Measurements from ENCODE around the gene ATE1. TPM values are rescaled to one million over a fixed set of nuclear protein-coding genes. Genes with fewer than 3 reads are reported as not detected.

Gene ATE1
- total and polyA plus RNA-seq, 10 of the 15 experiments (the other 5 are each of a cell fraction or from before 2014, with no cell fraction given), result 4.3 to 22.7 (median 15.9) TPM

- POLR2A ChIA-PET, result no interaction called here
- DNase-seq (ENCODE audit: low read depth, low spot score) (no peak), ATAC-seq (no peak), FAIRE-seq (no peak)
- no peak overlapping the region for H3K27ac ChIP-seq (ENCODE audit: control insufficient read depth, insufficient read depth)
- RAD21 ChIA-PET (ENCODE audit: unreplicated experiment), result no interaction called here
- 100% methylated on average over 1 of the region's 1 CpG for whole genome bisulfite sequencing (ENCODE audit: insufficient coverage, insufficient replicate concordance, low lambda C conversion rate, missing lambda C conversion rate)
- H3K4me2 ChIP-seq (ENCODE audit: control insufficient read depth, insufficient read depth), result no peak overlapping the region
- in situ Hi-C loops (cut with MboI), result no loop called here
- TF ChIP-seq ZNF384 (IDR thresholded peaks at IDR 0.05; ENCODE audit: borderline replicate concordance, low read depth, low read length), result no peak
- no peak for TF ChIP-seq CBX3 (IDR thresholded peaks at IDR 0.05; ENCODE audit: borderline replicate concordance, low read depth)
- TF ChIP-seq LARP7 (IDR thresholded peaks at IDR 0.05), result no peak
- no peak overlapping the region for H3K9ac ChIP-seq (ENCODE audit: control insufficient read depth, insufficient read depth, low read length)
- no peak overlapping the region for H2AFZ ChIP-seq (ENCODE audit: control insufficient read depth, low read depth, low read length)
- H3K4me1 ChIP-seq (ENCODE audit: control insufficient read depth, insufficient read depth, low read length), result no peaks in the 10 kb centered on the region
- no peaks in the 10 kb centered on the region for H3K9me3 ChIP-seq (replicated peaks; ENCODE audit: control insufficient read depth, insufficient read depth, low read length)
- intact Hi-C loops (cut with micrococcal nuclease; ENCODE audit: unreplicated experiment), result no loop called here
- no peaks in the 10 kb centered on the region for H4K20me1 ChIP-seq (ENCODE audit: control insufficient read depth, insufficient read depth)
- H3K4me3 ChIP-seq, result no peak overlapping the region
- no peaks in the 10 kb centered on the region for H3K27me3 ChIP-seq (replicated peaks in 1 of 2; ENCODE audit: control insufficient read depth in 2 of 2, insufficient read depth in 2 of 2, low read length in 1 of 2)
- SMC1A ChIA-PET (ENCODE audit: uncharacterized antibody, unreplicated experiment), result no interaction called here
- no peaks in the 10 kb centered on the region for H3K79me2 ChIP-seq (ENCODE audit: control insufficient read depth, insufficient read depth, low read length)
- H3K36me3 ChIP-seq (ENCODE audit: control insufficient read depth in 2 of 2, insufficient read depth in 2 of 2, low read length in 1 of 2), result 0 out of 4 replicates have a peak, but pooled peaks cover 1 to 2% of the 10 kb centered on the region in 2 experiments
- CTCF ChIA-PET, result no interaction called here
- no TSS peak for BruUV-seq (replicated peaks)
Observed at GRCh38 chr10:121870413-121870812, 57.4 kb downstream of the ATE1 start.

- no peak for ATAC-seq
- no peaks in the 10 kb centered on the region for H4K20me1 ChIP-seq (ENCODE audit: control insufficient read depth, insufficient read depth)
- ChIA-PET SMC1A (ENCODE audit: uncharacterized antibody, unreplicated experiment) (interaction anchor here (0.6 kb wide), 1 partner anchor 9 kb away, joined by 3 read pairs; no protein-coding TSS in a partner anchor), POLR2A (no interaction called here), CTCF (interaction anchor here (0.7 to 1.6 kb wide), 5 partner anchors 11 to 34 kb away, joined by 3 to 5 read pairs (median 3); no protein-coding TSS in a partner anchor), RAD21 (ENCODE audit: unreplicated experiment) (no interaction called here)
- H3K9me3 ChIP-seq (replicated peaks; ENCODE audit: control insufficient read depth, insufficient read depth, low read length), result no peaks in the 10 kb centered on the region; the same call in 2 of the 3 replicates
- intact Hi-C loops (cut with micrococcal nuclease; ENCODE audit: unreplicated experiment), result no loop called here
- TF ChIP-seq CHD2 (IDR thresholded peaks at IDR 0.05; ENCODE audit: borderline replicate concordance, low read depth, low read length) (no peak), HSF1 (IDR thresholded peaks at IDR 0.05; ENCODE audit: low read depth, low read length) (no peak), IKZF2 (IDR thresholded peaks at IDR 0.05) (no peak), GATAD2B (conservative IDR thresholded peaks at IDR 0.05; ENCODE audit: low read depth) (no peak), ETV6 (conservative IDR thresholded peaks at IDR 0.05 in 1 of 2, IDR thresholded peaks at IDR 0.05 in 1 of 2; ENCODE audit: borderline replicate concordance in 1 of 2, low read depth in 1 of 2) (no peak), YBX1 (IDR thresholded peaks at IDR 0.05) (no peak)
- TF ChIP-seq, protein P1, sequence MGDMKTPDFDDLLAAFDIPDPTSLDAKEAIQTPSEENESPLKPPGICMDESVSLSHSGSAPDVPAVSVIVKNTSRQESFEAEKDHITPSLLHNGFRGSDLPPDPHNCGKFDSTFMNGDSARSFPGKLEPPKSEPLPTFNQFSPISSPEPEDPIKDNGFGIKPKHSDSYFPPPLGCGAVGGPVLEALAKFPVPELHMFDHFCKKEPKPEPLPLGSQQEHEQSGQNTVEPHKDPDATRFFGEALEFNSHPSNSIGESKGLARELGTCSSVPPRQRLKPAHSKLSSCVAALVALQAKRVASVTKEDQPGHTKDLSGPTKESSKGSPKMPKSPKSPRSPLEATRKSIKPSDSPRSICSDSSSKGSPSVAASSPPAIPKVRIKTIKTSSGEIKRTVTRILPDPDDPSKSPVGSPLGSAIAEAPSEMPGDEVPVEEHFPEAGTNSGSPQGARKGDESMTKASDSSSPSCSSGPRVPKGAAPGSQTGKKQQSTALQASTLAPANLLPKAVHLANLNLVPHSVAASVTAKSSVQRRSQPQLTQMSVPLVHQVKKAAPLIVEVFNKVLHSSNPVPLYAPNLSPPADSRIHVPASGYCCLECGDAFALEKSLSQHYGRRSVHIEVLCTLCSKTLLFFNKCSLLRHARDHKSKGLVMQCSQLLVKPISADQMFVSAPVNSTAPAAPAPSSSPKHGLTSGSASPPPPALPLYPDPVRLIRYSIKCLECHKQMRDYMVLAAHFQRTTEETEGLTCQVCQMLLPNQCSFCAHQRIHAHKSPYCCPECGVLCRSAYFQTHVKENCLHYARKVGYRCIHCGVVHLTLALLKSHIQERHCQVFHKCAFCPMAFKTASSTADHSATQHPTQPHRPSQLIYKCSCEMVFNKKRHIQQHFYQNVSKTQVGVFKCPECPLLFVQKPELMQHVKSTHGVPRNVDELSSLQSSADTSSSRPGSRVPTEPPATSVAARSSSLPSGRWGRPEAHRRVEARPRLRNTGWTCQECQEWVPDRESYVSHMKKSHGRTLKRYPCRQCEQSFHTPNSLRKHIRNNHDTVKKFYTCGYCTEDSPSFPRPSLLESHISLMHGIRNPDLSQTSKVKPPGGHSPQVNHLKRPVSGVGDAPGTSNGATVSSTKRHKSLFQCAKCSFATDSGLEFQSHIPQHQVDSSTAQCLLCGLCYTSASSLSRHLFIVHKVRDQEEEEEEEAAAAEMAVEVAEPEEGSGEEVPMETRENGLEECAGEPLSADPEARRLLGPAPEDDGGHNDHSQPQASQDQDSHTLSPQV (IDR thresholded peaks at IDR 0.05), result no peak
- DNase-seq (ENCODE audit: low read depth, low spot score), result no peak
- no peaks in the 10 kb centered on the region for H3K79me2 ChIP-seq (ENCODE audit: control insufficient read depth, insufficient read depth, low read length)
- H3K27ac ChIP-seq (ENCODE audit: control insufficient read depth, insufficient read depth), result no peak overlapping the region
- H2AFZ ChIP-seq (ENCODE audit: control insufficient read depth, low read depth, low read length), result no peak overlapping the region
- H3K9ac ChIP-seq (ENCODE audit: control insufficient read depth, insufficient read depth, low read length), result no peak overlapping the region
- 85% methylated on average over 4 of the region's 4 CpGs for WGBS (ENCODE audit: insufficient coverage, insufficient replicate concordance, low lambda C conversion rate, missing lambda C conversion rate)
- H3K36me3 ChIP-seq (ENCODE audit: control insufficient read depth in 2 of 2, insufficient read depth in 2 of 2, low read length in 1 of 2), result peaks cover 1 to 2% of the 10 kb centered on the region in 2 experiments; a peak in 1 of 4 replicates
- no TSS peak for BruUV-seq (replicated peaks)
- H3K4me2 ChIP-seq (ENCODE audit: control insufficient read depth, insufficient read depth), result no peak overlapping the region
- H3K4me3 ChIP-seq, result no peak overlapping the region
- in situ Hi-C loops (cut with MboI), result no loop called here
- no peak for FAIRE-seq
- no peaks in the 10 kb centered on the region for H3K4me1 ChIP-seq (ENCODE audit: control insufficient read depth, insufficient read depth, low read length)
- no peaks in the 10 kb centered on the region for H3K27me3 ChIP-seq (replicated peaks in 1 of 2; ENCODE audit: control insufficient read depth in 2 of 2, insufficient read depth in 2 of 2, low read length in 1 of 2)
Observed at GRCh38 chr10:121865554-121865953, 62.3 kb downstream of the ATE1 start.

Measured in GM12878 (cell line).